PC-3 (cell line): Measurements from ENCODE around the gene KIR3DL2. TPM values are rescaled to one million over a fixed set of nuclear protein-coding genes. Genes with fewer than 3 reads are reported as not detected.
"Not testable (repeated sequence)": the region's sequence is repeated elsewhere in the genome, so short reads cannot be mapped to it uniquely, and the experiment has no call there.

Experiments
- ATAC-seq: fragments of 200-7000 bp; cut with Tn5 transposase; 2 replicates; pipeline ENCODE4 v1.9.1; 2020; ENCODE audit warnings: mild to moderate bottlenecking, moderate library complexity
- BruUV-seq: library from RNA; stranded (reverse); fragments of 400-500 nt; replicated peaks from 2 replicates; lab custom pipeline; 2021; lab: Mats Ljungman, UMichigan
- CTCF ChIA-PET: fragments of 300-600 bp; sonication (Branson Sonifier 250); formaldehyde crosslinking; loops from one replicate; lab custom pipeline; 2022; ENCODE audit warnings: antibody characterized with exemption; lab: Charles Lee
- POLR2A ChIA-PET: fragments of 300-600 bp; sonication (Branson Sonifier 250); formaldehyde crosslinking; loops from one replicate; lab custom pipeline; 2022; ENCODE audit warnings: antibody characterized with exemption; ENCODE audit not compliant: unreplicated experiment; lab: Charles Lee
- DNase-seq: peaks from one replicate; pipeline ENCODE4 v3.0.0-alpha.2; 2015
- H2AFZ ChIP-seq: fragments of 300-600 bp; sonication (generic); 2 replicates; pipeline ENCODE4 v1.6.0; 2016; ENCODE audit warnings: antibody characterized with exemption, low read length
- H3F3A ChIP-seq: fragments of 300-600 bp; sonication (generic); one replicate; pipeline ENCODE4 v1.6.0; 2017; ENCODE audit warnings: antibody characterized with exemption, low read length, control low read depth, mild to moderate bottlenecking; ENCODE audit not compliant: unreplicated experiment
- H3K27ac ChIP-seq: fragments of 300-600 bp; sonication (generic); 2 replicates; pipeline ENCODE4 v1.5.1; 2016; ENCODE audit warnings: mild to moderate bottlenecking, low read length
- H3K27me3 ChIP-seq: fragments of 300-600 bp; sonication (generic); 2 replicates; pipeline ENCODE4 v1.6.1; 2016; ENCODE audit warnings: low read length, mixed read lengths
- H3K36me3 ChIP-seq: fragments of 300-600 bp; sonication (generic); 2 replicates; pipeline ENCODE4 v1.6.1; 2016; ENCODE audit warnings: low read depth, mixed run types, low read length, mixed read lengths
- H3K4me1 ChIP-seq: fragments of 300-600 bp; sonication (generic); 2 replicates; pipeline ENCODE4 v1.5.1; 2016; ENCODE audit warnings: low read length; ENCODE audit not compliant: insufficient read depth
- H3K4me2 ChIP-seq: fragments of 300-600 bp; sonication (generic); 2 replicates; pipeline ENCODE4 v1.6.0; 2016; ENCODE audit warnings: low read length
- H3K4me3 ChIP-seq: fragments of 300-600 bp; sonication (generic); 2 replicates; pipeline ENCODE4 v1.5.1; 2016; ENCODE audit warnings: mild to moderate bottlenecking, low read length, mixed read lengths
- H3K79me2 ChIP-seq: fragments of 300-600 bp; sonication (generic); 2 replicates; pipeline ENCODE4 v1.6.1; 2017; ENCODE audit warnings: low read length, mixed read lengths
- H3K9ac ChIP-seq: fragments of 300-600 bp; sonication (generic); 2 replicates; pipeline ENCODE4 v1.6.0; 2016; ENCODE audit warnings: mild to moderate bottlenecking, low read length
- H3K9me2 ChIP-seq: fragments of 300-600 bp; sonication (generic); replicated peaks from 2 replicates; pipeline ENCODE4 v1.6.1; 2016; ENCODE audit warnings: mixed run types, low read length, mixed read lengths
- H3K9me3 ChIP-seq: fragments of 300-600 bp; sonication (generic); 2 replicates; pipeline ENCODE4 v1.6.1; 2016; ENCODE audit warnings: low read length, mixed read lengths
- H4K20me1 ChIP-seq: fragments of 300-600 bp; sonication (generic); 2 replicates; pipeline ENCODE4 v1.6.1; 2016; ENCODE audit warnings: low read length, mixed read lengths
- EZH2 ChIP-seq: fragments of 300-600 bp; sonication (generic); IDR thresholded peaks from one replicate; pipeline ENCODE4 v1.6.1; 2017; ENCODE audit warnings: antibody characterized with exemption, mild to moderate bottlenecking, low read length; ENCODE audit not compliant: unreplicated experiment
- EZH2phosphoT487 ChIP-seq: fragments of 300-600 bp; sonication (generic); IDR thresholded peaks from 2 replicates; pipeline ENCODE4 v1.6.1; 2018; ENCODE audit warnings: mild to moderate bottlenecking, antibody characterized with exemption, low read length, borderline replicate concordance
- intact Hi-C: fragments of 100-400 bp; cut with micrococcal nuclease; formaldehyde crosslinking; loops from 2 replicates; pipeline ENCODE4 v1.9.0; 2023
- total RNA-seq: library from RNA; depleted of rRNA; stranded (reverse); fragments of >200 nt; gene quantifications from 2 replicates; pipeline ENCODE4 v1.2.3, GENCODE V29; 2014
- TF ChIP-seq, protein P1 (sequence below): fragments of 300-600 bp; sonication (generic); conservative IDR thresholded peaks from 2 replicates; pipeline ENCODE4 v1.5.1; 2017; ENCODE audit warnings: antibody characterized with exemption, low read depth, mild to moderate bottlenecking, low read length

The KIR3DL2 gene
- total RNA-seq, 1 experiment from 2014 or later = not detected

- ChIA-PET POLR2A (no interaction called here), CTCF (no interaction called here)
- ATAC-seq = no peak
- H3K9me2 ChIP-seq = no peaks in the 10 kb centered on the region
- BruUV-seq = no TSS peak
- no peak for TF ChIP-seq EZH2
- no peak for TF ChIP-seq EZH2phosphoT487
- TF ChIP-seq, protein P1, sequence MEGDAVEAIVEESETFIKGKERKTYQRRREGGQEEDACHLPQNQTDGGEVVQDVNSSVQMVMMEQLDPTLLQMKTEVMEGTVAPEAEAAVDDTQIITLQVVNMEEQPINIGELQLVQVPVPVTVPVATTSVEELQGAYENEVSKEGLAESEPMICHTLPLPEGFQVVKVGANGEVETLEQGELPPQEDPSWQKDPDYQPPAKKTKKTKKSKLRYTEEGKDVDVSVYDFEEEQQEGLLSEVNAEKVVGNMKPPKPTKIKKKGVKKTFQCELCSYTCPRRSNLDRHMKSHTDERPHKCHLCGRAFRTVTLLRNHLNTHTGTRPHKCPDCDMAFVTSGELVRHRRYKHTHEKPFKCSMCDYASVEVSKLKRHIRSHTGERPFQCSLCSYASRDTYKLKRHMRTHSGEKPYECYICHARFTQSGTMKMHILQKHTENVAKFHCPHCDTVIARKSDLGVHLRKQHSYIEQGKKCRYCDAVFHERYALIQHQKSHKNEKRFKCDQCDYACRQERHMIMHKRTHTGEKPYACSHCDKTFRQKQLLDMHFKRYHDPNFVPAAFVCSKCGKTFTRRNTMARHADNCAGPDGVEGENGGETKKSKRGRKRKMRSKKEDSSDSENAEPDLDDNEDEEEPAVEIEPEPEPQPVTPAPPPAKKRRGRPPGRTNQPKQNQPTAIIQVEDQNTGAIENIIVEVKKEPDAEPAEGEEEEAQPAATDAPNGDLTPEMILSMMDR = no peak
- H3K4me3 ChIP-seq = no peak overlapping the region
- no peak for DNase-seq
- H3K36me3 ChIP-seq = no peaks in the 10 kb centered on the region
- H2AFZ ChIP-seq = no peak overlapping the region
- peaks cover 70% of the 10 kb centered on the region for H3K27me3 ChIP-seq
- no peaks in the 10 kb centered on the region for H3F3A ChIP-seq
- H4K20me1 ChIP-seq = no peaks in the 10 kb centered on the region
- no peaks in the 10 kb centered on the region for H3K9me3 ChIP-seq
- intact Hi-C loops = no loop called here
- no peaks in the 10 kb centered on the region for H3K79me2 ChIP-seq
- no peak overlapping the region for H3K27ac ChIP-seq
- no peaks in the 10 kb centered on the region for H3K4me1 ChIP-seq
- no peak overlapping the region for H3K9ac ChIP-seq
- no peak overlapping the region for H3K4me2 ChIP-seq
Measured at GRCh38 chr19:54804571-54804970, 45.7 kb upstream of the KIR3DL2 start.

DNA sequence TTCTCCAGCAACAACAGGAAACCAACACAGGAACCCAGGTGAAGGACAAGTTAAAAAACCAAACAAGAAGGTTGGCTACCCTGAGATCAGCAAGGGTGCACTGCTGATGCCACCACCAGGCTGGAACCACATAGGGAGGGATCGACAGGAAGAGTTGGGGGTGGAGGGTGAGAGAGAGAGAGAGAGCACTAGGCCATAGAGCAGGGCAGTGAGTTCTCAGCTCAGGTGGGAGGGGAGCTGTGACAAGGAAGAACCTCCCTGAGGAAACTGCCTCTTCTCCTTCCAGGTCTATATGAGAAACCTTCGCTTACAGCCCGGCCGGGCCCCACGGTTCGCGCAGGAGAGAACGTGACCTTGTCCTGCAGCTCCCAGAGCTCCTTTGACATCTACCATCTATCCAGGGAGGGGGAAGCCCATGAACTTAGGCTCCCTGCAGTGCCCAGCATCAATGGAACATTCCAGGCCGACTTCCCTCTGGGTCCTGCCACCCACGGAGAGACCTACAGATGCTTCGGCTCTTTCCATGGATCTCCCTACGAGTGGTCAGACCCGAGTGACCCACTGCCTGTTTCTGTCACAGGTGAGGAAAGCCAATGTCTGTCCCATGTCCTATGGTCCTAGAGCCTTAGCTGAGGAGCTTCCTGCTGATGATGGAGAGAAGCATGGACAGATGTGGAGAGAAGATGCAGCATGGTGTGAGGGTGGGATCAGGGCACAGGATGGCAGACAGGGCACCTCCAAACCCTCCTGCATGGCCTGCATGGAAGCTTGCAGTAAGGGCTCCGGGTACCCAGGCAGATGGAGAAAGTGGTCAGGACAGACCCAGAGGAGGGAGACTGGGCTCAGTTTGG, 44.4 kb upstream of the KIR3DL2 start:
- Histone ChIP-seq H3K4me3 (no peak overlapping the region), H3K9ac (no peak overlapping the region), H3K4me1 (no peaks in the 10 kb centered on the region), H3K9me3 (no peaks in the 10 kb centered on the region), H3K4me2 (no peak overlapping the region), H3K79me2 (no peaks in the 10 kb centered on the region), H2AFZ (no peak overlapping the region), H4K20me1 (no peaks in the 10 kb centered on the region), H3K9me2 (no peaks in the 10 kb centered on the region), H3K36me3 (no peaks in the 10 kb centered on the region), H3F3A (no peaks in the 10 kb centered on the region), H3K27ac (no peak overlapping the region), H3K27me3 (peaks cover 80% of the 10 kb centered on the region)
- TF ChIP-seq EZH2 (no peak), EZH2phosphoT487 (no peak)
- TF ChIP-seq, protein P1 = no peak
- POLR2A ChIA-PET = no interaction called here
- intact Hi-C loops = no loop called here
- no TSS peak for BruUV-seq
- ATAC-seq = no peak
- CTCF ChIA-PET = no interaction called here
- DNase-seq = no peak

- ATAC-seq (no peak), DNase-seq (no peak)
- Histone ChIP-seq H3K36me3 (no peaks in the 10 kb centered on the region), H3K9me3 (no peaks in the 10 kb centered on the region), H3K4me2 (no peak overlapping the region), H3K4me1 (no peaks in the 10 kb centered on the region), H2AFZ (no peak overlapping the region), H4K20me1 (no peaks in the 10 kb centered on the region), H3K9ac (no peak overlapping the region), H3K4me3 (no peak overlapping the region), H3K27me3 (peaks cover 78% of the 10 kb centered on the region), H3K79me2 (no peaks in the 10 kb centered on the region), H3K9me2 (no peaks in the 10 kb centered on the region), H3F3A (no peaks in the 10 kb centered on the region), H3K27ac (no peak overlapping the region)
- POLR2A ChIA-PET = no interaction called here
- BruUV-seq = no TSS peak
- TF ChIP-seq, protein P1 = no peak
- TF ChIP-seq EZH2 (no peak), EZH2phosphoT487 (no peak)
- CTCF ChIA-PET = no interaction called here
- intact Hi-C loops = no loop called here
Measured at GRCh38 chr19:54806516-54806838, 43.8 kb upstream of the KIR3DL2 start.

- H3K27ac ChIP-seq, H4K20me1 ChIP-seq, POLR2A ChIA-PET, H3F3A ChIP-seq, DNase-seq, H3K9me2 ChIP-seq, H3K4me2 ChIP-seq, CTCF ChIA-PET, BruUV-seq, H3K36me3 ChIP-seq, H3K9ac ChIP-seq, H3K4me3 ChIP-seq, intact Hi-C loops, H3K9me3 ChIP-seq, ATAC-seq, H3K4me1 ChIP-seq, H3K79me2 ChIP-seq, H2AFZ ChIP-seq: not testable (repeated sequence)
- H3K27me3 ChIP-seq = peaks cover 56% of the 10 kb centered on the region
Measured at GRCh38 chr19:54814571-54814970, 35.7 kb upstream of the KIR3DL2 start.
